GM12891 (cell line): ENCODE data around the gene ZCCHC24.

ENCODE experiments used
- POLR2A ChIP-seq: IDR thresholded peaks from 2 replicates; pipeline ENCODE4 v1.6.1; 2011; ENCODE audit warnings: low read depth, low read length, control low read depth
- POLR2AphosphoS5 ChIP-seq: IDR thresholded peaks from 2 replicates; pipeline ENCODE4 v1.6.1; 2011; ENCODE audit warnings: low read depth, low read length, control low read depth
- POU2F2 ChIP-seq: IDR thresholded peaks from 2 replicates; pipeline ENCODE4 v1.6.1; 2011; ENCODE audit warnings: low read depth, mild to moderate bottlenecking, control low read depth, low read length, moderate library complexity
- TAF1 ChIP-seq: IDR thresholded peaks from 2 replicates; pipeline ENCODE4 v1.6.1; 2011; ENCODE audit warnings: low read depth, low read length, control low read depth

DNA sequence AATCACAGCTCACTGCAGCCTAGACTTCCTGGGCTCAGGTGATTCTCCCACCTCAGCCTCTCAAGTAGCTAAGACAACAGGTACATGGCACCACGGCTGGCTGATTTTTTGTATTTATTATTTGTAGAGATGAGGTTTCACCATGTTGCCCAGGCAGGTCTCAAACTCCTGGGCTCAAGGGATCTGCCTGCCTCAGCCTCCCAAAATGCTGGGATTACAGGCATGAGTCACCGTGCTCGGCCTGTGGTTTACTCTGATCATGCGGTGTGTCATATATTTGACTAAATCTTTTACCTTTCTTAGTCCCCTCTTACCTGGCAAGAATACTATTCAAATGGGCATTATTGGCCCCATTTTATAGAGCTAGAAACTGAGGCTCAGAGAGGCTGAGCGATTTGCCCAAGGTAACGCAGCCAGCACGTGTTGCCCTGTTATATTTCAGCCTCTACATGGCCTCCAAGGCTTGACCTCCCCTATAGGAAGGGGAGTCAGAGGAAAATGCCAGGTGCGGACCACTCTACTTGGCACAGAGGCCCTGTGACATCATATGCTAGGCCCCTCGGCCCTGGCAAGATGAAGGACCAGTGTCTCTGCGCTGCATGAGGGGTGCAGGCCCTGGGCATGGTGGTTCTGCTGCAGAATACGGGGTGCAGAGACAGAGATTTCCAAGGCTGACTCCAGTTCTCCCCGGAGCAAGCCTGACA lies 8.2 kb downstream of the ZCCHC24 start:
- TF ChIP-seq POLR2A (no peak), POLR2AphosphoS5 (no peak), TAF1 (no peak), POU2F2 (no peak)
